B cell (primary cell): ENCODE measurements around the gene SH2D5. TPM values are rescaled to one million over a fixed set of nuclear protein-coding genes. Genes with fewer than 3 reads are reported as not detected.

Experiments
- ATAC-seq: fragments of 200-7000 bp; cut with Tn5 transposase; one replicate; pipeline ENCODE4 v1.10.0; 2021; ENCODE audit warnings: low read depth, mild to moderate bottlenecking, moderate number of reproducible peaks, moderate library complexity
- CTCF ChIA-PET: fragments of 350-600 bp; sonication (Branson Sonifier 250); formaldehyde crosslinking; loops from one replicate; lab custom pipeline; 2021; ENCODE audit warnings: antibody characterized with exemption, inconsistent platforms; lab: Charles Lee
- POLR2A ChIA-PET: fragments of 350-600 bp; sonication (Branson Sonifier 250); formaldehyde crosslinking; loops from one replicate; lab custom pipeline; 2021; ENCODE audit warnings: antibody characterized with exemption; lab: Charles Lee
- DNase-seq: peaks from one replicate; pipeline ENCODE4 v3.0.0; 2013
- H2AFZ ChIP-seq: 2 replicates; pipeline ENCODE4 v1.6.1; 2012; ENCODE audit warnings: mild to moderate bottlenecking, low read depth, low read length; ENCODE audit not compliant: insufficient read depth, poor library complexity, severe bottlenecking
- H3K27ac ChIP-seq, 2 donors: 1 replicate in 1 of 2; 2 replicates in 1 of 2; pipeline ENCODE4 v1.5.1; 2012 to 2013; ENCODE audit warnings: low read length in 2 of 2, mild to moderate bottlenecking in 2 of 2, moderate library complexity in 1 of 2
- H3K27me3 ChIP-seq, 4 experiments: fragments of 200-600 bp in 1 of 4; sonication (generic) in 1 of 4; replicated peaks in 1 of 4; 1 replicate in 2 of 4; 2 replicates in 2 of 4; pipeline versions ENCODE4 v1.6.1 to v1.7.0; 2013 to 2016; ENCODE audit warnings: low read length in 3 of 4, mild to moderate bottlenecking in 2 of 4, mixed read lengths in 1 of 4, moderate library complexity in 1 of 4; ENCODE audit not compliant: insufficient read depth in 4 of 4, control insufficient read depth in 3 of 4; ENCODE audit errors: control extremely low read depth in 1 of 4
- H3K36me3 ChIP-seq, 2 experiments: replicated peaks in 1 of 2; 1 replicate in 1 of 2; 2 replicates in 1 of 2; pipeline versions ENCODE4 v1.6.1 to v1.7.1; 2013; ENCODE audit warnings: low read length in 1 of 2; ENCODE audit not compliant: insufficient read depth in 2 of 2, control insufficient read depth in 1 of 2; ENCODE audit errors: control extremely low read depth in 1 of 2, extremely low read depth in 1 of 2
- H3K4me1 ChIP-seq, 2 donors: fragments of 200-600 bp in 1 of 2; sonication (generic) in 1 of 2; 1 replicate in 1 of 2; 2 replicates in 1 of 2; pipeline versions ENCODE4 v1.5.1 to v1.6.1; 2013 to 2017; ENCODE audit warnings: low read length in 2 of 2; ENCODE audit not compliant: control insufficient read depth in 2 of 2, insufficient read depth in 2 of 2
- H3K4me2 ChIP-seq: replicated peaks from 2 replicates; pipeline ENCODE3; 2012; ENCODE audit warnings: mild to moderate bottlenecking, low read depth, low read length; ENCODE audit not compliant: poor library complexity, severe bottlenecking
- H3K4me3 ChIP-seq, 5 experiments: fragments of 200-600 bp in 1 of 5; sonication (generic) in 1 of 5; 1 replicate in 3 of 5; 2 replicates in 2 of 5; pipeline versions ENCODE4 v1.5.1 to v1.7.0; 2011 to 2016; ENCODE audit warnings: low read length in 4 of 5, mild to moderate bottlenecking in 4 of 5, low read depth in 2 of 5, control low read depth in 1 of 5, moderate library complexity in 1 of 5; ENCODE audit not compliant: insufficient read depth in 1 of 5; ENCODE audit errors: control extremely low read depth in 1 of 5, extremely low read depth in 1 of 5
- H3K79me2 ChIP-seq: fragments of 200-600 bp; sonication (generic); one replicate; pipeline ENCODE4 v1.6.0; 2016; ENCODE audit warnings: low read length; ENCODE audit not compliant: control insufficient read depth, insufficient read depth
- H3K9ac ChIP-seq: fragments of 200-600 bp; sonication (generic); 2 replicates; pipeline ENCODE4 v1.6.1; 2017; ENCODE audit warnings: mild to moderate bottlenecking, low read length, moderate library complexity
- H3K9me3 ChIP-seq, 3 donors: one replicate each; pipeline versions ENCODE4 v1.6.1 to v1.7.1; 2013; ENCODE audit warnings: low read length in 2 of 3; ENCODE audit not compliant: control insufficient read depth in 2 of 3, insufficient read depth in 1 of 3; ENCODE audit errors: control extremely low read depth in 1 of 3
- H4K20me1 ChIP-seq: 2 replicates; pipeline ENCODE4 v1.6.0; 2012; ENCODE audit warnings: mild to moderate bottlenecking, low read length; ENCODE audit not compliant: insufficient read depth, control insufficient read depth, poor library complexity, severe bottlenecking
- H3K27ac Mint-ChIP-seq: one replicate; pipeline ENCODE4 v1.8.0; 2021; ENCODE audit warnings: mixed read lengths
- H3K27me3 Mint-ChIP-seq: one replicate; pipeline ENCODE4 v1.8.0; 2021; ENCODE audit warnings: mixed read lengths
- H3K4me1 Mint-ChIP-seq: one replicate; pipeline ENCODE4 v1.8.0; 2021; ENCODE audit warnings: mixed read lengths
- H3K4me3 Mint-ChIP-seq: one replicate; pipeline ENCODE4 v1.8.0; 2021; ENCODE audit warnings: mixed read lengths
- H3K9me3 Mint-ChIP-seq: one replicate; pipeline ENCODE4 v1.8.0; 2022; ENCODE audit warnings: mixed read lengths; ENCODE audit not compliant: insufficient read depth
- EZH2 ChIP-seq: IDR thresholded peaks from 2 replicates; pipeline ENCODE4 v1.6.1; 2012; ENCODE audit warnings: borderline replicate concordance, low read depth, mild to moderate bottlenecking, moderate library complexity, low read length; ENCODE audit not compliant: insufficient read depth, poor library complexity, severe bottlenecking
- WGBS: methylation state at CpG from one replicate; pipeline ENCODE4 v1.1.5; 2013; ENCODE audit warnings: missing lambda C conversion rate; ENCODE audit not compliant: insufficient coverage; 5-methylcytosine and 5-hydroxymethylcytosine counted together
- intact Hi-C: fragments of 100-400 bp; cut with micrococcal nuclease; formaldehyde crosslinking; loops from one replicate; pipeline ENCODE4 v1.10.0; 2022
- polyA plus RNA-seq: library from polyadenylated mRNA; depleted of rRNA; stranded (reverse); fragments of >200 nt; gene quantifications from 2 replicates; pipeline ENCODE4 v1.2.3, GENCODE V29; 2012
- total RNA-seq, 2 donors: library from RNA; stranded (reverse); fragments of 120-200 nt in 1 of 2; gene quantifications; 1 replicate in 1 of 2; 2 replicates in 1 of 2; pipeline versions ENCODE4 v1.2.3 to v1.2.4, GENCODE V29; 2013 to 2022
- TF ChIP-seq, protein P1 (sequence below): fragments of 200-600 bp; IDR thresholded peaks from one replicate; pipeline ENCODE4 v1.8.0; 2022; ENCODE audit warnings: antibody characterized with exemption, mild to moderate bottlenecking

Gene SH2D5
- total and polyA plus RNA-seq, 2 donors (not counting 1 experiment from before 2014, with no cell fraction given): 0.30 TPM; not detected in 1

DNA sequence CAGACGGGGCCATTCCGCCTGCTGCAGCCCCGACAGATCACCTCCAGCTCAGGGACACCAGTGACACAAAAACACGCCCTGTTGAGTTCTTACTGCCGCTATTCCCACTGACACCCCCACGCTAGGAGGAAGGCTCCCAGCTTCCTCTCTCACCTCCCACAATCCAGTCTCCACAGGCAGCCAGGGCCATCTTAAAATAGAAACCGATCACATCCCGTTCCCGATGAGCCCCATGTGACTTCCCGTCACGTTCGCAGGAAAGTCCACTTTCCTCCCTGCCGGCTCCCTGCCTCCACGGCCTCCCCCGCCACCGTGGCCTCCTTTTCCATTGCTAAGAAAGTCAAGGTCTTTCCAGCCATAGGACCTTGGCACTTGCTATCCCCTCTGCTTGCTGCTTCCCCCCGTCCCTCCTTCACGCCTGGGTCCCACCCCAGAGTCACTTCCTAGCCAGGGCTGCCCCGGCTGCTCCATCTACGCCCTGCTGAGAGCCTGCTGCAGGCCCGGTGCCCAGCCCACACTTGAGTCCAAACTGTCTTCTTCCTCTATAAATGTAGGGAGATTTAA, 47.3 kb downstream of the SH2D5 start:
- Mint-ChIP-seq H3K27ac (no peak overlapping the region), H3K9me3 (no peaks in the 10 kb centered on the region), H3K27me3 (peaks cover 16% of the 10 kb centered on the region), H3K4me1 (no peaks in the 10 kb centered on the region), H3K4me3 (no peak overlapping the region)
- POLR2A ChIA-PET: no interaction called here
- peaks cover 0 to 12% (median 0%) of the 10 kb centered on the region in 4 experiments for H3K27me3 ChIP-seq
- H3K36me3 ChIP-seq: no peaks in the 10 kb centered on the region
- H3K4me1 ChIP-seq: peaks cover 5 to 11% of the 10 kb centered on the region in 2 donors
- no peak overlapping the region for H3K4me3 ChIP-seq
- TF ChIP-seq EZH2: no peak
- TF ChIP-seq, protein P1, sequence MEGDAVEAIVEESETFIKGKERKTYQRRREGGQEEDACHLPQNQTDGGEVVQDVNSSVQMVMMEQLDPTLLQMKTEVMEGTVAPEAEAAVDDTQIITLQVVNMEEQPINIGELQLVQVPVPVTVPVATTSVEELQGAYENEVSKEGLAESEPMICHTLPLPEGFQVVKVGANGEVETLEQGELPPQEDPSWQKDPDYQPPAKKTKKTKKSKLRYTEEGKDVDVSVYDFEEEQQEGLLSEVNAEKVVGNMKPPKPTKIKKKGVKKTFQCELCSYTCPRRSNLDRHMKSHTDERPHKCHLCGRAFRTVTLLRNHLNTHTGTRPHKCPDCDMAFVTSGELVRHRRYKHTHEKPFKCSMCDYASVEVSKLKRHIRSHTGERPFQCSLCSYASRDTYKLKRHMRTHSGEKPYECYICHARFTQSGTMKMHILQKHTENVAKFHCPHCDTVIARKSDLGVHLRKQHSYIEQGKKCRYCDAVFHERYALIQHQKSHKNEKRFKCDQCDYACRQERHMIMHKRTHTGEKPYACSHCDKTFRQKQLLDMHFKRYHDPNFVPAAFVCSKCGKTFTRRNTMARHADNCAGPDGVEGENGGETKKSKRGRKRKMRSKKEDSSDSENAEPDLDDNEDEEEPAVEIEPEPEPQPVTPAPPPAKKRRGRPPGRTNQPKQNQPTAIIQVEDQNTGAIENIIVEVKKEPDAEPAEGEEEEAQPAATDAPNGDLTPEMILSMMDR: no peak
- 91% methylated on average over 16 of the region's 21 CpGs for WGBS
- no peaks in the 10 kb centered on the region for H4K20me1 ChIP-seq
- H3K4me2 ChIP-seq: no peak overlapping the region
- intact Hi-C loops: no loop called here
- no peaks in the 10 kb centered on the region for H3K9me3 ChIP-seq
- CTCF ChIA-PET: interaction anchor here (1.0 kb wide), 1 partner anchor 12 kb away, joined by 3 read pairs; no protein-coding TSS in a partner anchor
- ATAC-seq (no peak), DNase-seq (no peak)
- no peak overlapping the region for H3K27ac ChIP-seq
- no peak overlapping the region for H3K9ac ChIP-seq
- H3K79me2 ChIP-seq: no peaks in the 10 kb centered on the region
- no peak overlapping the region for H2AFZ ChIP-seq

DNA sequence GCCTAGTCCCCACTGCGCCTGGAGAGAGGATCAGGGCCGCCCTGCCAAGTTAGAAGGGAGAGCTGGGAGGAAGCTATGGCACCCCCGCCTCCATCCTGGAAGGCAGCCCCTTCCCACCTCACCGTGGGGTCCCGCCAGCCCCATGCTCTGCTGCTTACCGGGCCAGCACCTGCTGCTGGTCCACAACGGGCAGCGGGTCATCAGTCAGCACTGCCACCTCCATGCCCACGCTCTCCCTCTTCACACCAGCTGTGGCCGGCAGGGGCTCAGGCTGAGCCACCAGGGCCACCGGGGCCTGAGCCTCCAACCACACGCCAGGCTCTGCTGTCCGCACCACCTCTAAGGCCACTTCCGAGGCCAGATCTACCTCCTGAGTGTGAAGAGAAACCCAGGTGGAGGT, 47.9 kb downstream of the SH2D5 start:
- Histone ChIP-seq H3K27ac (no peak overlapping the region), H3K79me2 (no peaks in the 10 kb centered on the region), H3K27me3 (peaks cover 0 to 12% (median 0%) of the 10 kb centered on the region in 4 experiments), H2AFZ (no peak overlapping the region), H3K4me1 (peaks cover 5 to 12% of the 10 kb centered on the region in 2 donors), H3K4me2 (no peak overlapping the region), H3K9ac (no peak overlapping the region), H3K4me3 (no peak overlapping the region), H4K20me1 (no peaks in the 10 kb centered on the region), H3K36me3 (no peaks in the 10 kb centered on the region), H3K9me3 (no peaks in the 10 kb centered on the region)
- no peaks in the 10 kb centered on the region for H3K9me3 Mint-ChIP-seq
- ATAC-seq (no peak), DNase-seq (no peak)
- no peak overlapping the region for H3K27ac Mint-ChIP-seq
- ChIA-PET POLR2A (no interaction called here), CTCF (interaction anchor here (1.0 kb wide), 1 partner anchor 12 kb away, joined by 3 read pairs; no protein-coding TSS in a partner anchor)
- no peaks in the 10 kb centered on the region for H3K4me1 Mint-ChIP-seq
- WGBS: 100% methylated on average over 9 of the region's 14 CpGs
- TF ChIP-seq, protein P1: no peak
- no peak for TF ChIP-seq EZH2
- intact Hi-C loops: no loop called here
- H3K4me3 Mint-ChIP-seq: no peak overlapping the region
- H3K27me3 Mint-ChIP-seq: peaks cover 16% of the 10 kb centered on the region
